Stimulated activated CD8-positive, alpha-beta memory T cell treated with anti-CD3 and anti-CD28 coated beads, Interleukin-15, amount 100 ng/mL, for 1 hour (primary cell): Measurements from ENCODE around the gene MAGEB17.

Source experiments
- DNase-seq: peaks from one replicate; pipeline ENCODE4 v3.0.0-alpha.2; 2020; ENCODE audit warnings: low read depth

MAGEB17 gene

DNA sequence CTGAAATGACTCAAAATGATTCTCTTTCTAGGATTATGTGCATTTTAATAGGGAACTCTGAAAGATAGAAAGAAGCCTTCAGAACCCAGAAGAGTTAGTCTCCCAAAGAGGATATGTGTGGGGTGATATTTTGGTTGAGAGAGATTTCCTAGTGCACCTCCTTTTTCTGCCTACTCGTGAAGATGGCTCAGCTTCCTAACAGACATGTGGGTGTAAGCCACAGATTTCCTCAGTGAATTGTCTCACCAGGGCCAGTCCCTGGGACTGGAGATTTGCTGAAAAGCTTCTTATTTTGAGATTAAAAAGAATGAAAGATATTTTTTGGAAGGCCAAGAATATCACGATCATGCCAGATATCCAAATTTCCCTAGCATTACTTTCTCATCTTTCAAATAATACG, 42.8 kb downstream of the MAGEB17 start:
- DNase-seq = no peak

DNA sequence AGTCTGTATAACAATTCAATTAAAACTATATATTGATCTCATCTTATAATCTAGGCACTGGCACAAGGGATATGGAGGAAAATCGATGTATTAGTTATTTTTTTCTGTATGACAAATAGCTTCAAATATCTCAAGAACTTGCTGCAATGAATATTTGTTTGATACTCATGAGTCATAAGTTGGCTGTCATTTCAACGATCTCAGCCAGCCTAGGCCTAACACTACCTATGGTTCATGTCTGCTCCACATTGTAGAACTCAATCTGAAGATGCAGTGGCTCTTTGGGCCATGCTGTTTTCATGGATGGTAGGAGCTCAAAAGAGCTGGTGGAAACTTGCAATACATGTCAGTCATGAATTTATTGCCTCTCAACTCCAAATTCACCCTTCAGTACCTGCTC, 44.7 kb downstream of the MAGEB17 start:
- no peak for DNase-seq

DNA sequence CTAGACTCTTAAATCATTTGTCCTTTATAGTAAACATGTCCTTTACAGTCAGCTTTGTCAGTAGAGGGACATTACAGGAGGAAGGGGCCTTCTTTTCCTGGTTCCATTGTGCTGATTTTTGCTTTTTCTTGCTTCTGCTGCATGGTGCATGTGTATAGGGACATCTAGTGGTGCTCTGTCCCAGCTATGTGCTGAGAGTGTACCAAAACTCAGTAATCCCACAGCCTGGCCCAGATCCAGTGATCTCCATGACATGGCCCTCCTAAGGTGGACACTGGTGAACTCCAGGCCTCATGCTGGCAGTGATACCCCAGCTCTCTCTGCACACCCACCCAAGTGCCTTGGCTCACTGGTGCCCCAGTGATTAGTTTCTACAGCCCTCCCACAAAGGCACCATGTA, 45.2 kb downstream of the MAGEB17 start:
- no peak for DNase-seq

DNA sequence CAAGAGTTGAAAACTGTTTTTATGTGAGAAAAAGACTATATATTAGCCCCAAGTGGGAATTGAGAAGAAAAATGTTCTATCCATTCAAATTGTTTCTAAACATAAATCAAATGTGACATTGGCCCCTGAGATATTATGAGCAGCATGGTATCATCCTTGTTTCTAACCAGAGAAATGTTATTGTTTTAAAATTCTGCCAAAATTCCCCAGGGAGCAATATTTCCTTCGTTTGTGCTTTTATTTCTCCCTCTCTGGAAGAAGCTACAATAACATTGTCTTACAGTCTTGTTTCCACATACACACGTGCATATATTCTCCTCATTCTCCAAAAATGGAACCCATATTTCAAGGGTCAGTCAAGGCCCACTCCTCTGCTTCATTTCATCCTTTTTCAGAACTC, 46.7 kb downstream of the MAGEB17 start:
- no peak for DNase-seq

DNA sequence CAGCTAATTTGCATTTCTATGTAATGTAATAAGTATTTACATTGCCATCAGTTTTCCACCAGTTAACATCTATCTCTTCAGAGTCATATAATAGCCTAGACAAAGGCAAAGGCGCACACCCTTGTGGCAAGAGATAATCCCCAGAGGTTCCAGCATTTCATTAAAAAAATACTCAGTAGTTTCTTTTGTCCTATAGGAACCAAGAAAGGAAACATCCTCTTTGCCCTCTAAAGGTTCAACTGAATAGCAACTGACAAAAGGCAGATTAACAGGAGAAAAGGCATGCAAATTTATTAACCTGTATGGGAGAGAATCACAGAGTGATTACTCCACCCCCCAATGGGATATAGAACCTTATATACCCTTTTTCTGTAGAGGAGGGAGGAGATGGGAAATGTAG, 48.4 kb downstream of the MAGEB17 start:
- no peak for DNase-seq
